HG03060 (cell line): ENCODE results near the gene KLRB1.
"Not testable (repeated sequence)": the region's sequence is repeated elsewhere in the genome, so short reads cannot be mapped to it uniquely, and the experiment has no call there.

Experiments used
- ATAC-seq: cut with Tn5 transposase; IDR thresholded peaks from one replicate; pipeline ENCODE4 v1.9.1; 2021; ENCODE audit warnings: low read depth, moderate number of reproducible peaks; ENCODE audit not compliant: unreplicated experiment

KLRB1 gene

GRCh38 chr12:9607716-9608115, at the start of gene KLRB1:
KLRB1 (minus strand) TSS chr12:9607916; CDS start chr12:9607839, 77 bp downstream.
- no peak for ATAC-seq

DNA sequence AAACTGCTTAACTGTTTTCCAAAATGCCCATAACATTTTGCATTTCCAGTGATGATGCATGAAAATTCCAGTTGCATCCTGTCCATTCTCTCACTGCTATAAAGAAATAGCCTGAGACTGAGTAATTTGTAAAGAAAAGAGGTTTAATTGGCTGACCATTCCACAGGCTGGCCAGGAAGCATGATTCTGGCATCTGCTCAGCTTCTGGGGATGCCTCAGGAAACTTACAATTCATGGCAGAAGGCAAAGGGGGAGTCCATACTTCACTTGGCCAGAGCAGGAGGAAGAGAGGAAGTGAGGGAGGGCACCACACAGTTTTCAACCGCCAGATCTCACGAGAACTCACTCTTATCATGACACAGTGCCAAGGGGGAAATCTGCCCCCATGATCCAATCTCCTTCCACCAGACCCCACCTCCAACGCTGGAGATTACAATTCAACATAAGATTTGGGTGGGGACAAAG, 43.6 kb upstream of the KLRB1 start:
- no peak for ATAC-seq

DNA sequence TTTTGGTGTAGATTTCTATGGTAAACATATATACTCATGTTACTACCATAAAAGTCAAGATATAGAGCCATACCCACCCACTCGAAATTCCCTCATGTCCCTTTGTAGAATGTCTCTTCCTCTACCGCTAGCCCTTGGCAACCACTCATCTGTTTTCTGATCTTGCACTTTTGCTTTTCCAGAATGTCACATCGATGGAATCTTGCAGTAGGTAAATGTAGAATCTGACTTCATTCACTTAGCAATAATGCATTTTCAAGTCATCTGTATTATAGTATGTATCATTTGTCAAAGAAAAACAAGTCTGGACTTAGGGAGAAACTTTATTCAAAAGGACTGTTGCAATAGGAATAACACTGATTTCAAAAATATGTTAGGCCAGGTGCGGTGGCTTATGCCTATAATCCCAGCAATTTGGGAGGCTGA, 42.4 kb upstream of the KLRB1 start:
- no peak for ATAC-seq

DNA sequence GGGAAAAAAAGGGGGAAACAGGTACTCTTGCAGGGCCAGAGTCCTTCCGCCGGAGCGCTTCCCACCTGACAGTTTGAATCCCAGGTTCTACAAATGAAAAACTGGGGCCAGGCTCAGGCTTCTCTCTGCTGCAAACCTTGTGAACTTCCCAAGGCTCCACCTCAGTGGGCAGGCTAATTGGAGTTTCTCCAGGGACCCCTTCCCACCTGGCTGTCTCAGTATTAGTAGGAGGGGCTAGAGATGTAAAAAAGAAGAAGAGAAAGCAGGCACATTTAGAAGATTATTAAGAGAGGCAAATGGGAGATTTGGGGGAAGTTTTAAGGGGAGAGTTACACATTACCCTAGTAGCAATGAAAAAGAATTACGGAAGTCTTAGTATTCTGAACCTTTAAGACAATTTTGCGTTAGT, 41.8 kb upstream of the KLRB1 start:
- no peak for ATAC-seq

- ATAC-seq = no peak
Observed at GRCh38 chr12:9648701-9649531, 41.2 kb upstream of the KLRB1 start.

- ATAC-seq = peak; percentile 44
Observed at GRCh38 chr12:9647825-9648700, 40.3 kb upstream of the KLRB1 start.

GRCh38 chr12:9646794-9647781, 39.4 kb upstream of the KLRB1 start:
- ATAC-seq = no peak

- ATAC-seq = not testable (repeated sequence)
Observed at GRCh38 chr12:9644985-9645551, 37.4 kb upstream of the KLRB1 start.

- ATAC-seq = no peak
Observed at GRCh38 chr12:9643266-9643660, 35.5 kb upstream of the KLRB1 start.

GRCh38 chr12:9642606-9643265, 35.0 kb upstream of the KLRB1 start:
- no peak for ATAC-seq

GRCh38 chr12:9640024-9640423, 32.3 kb upstream of the KLRB1 start:
- no peak for ATAC-seq

- ATAC-seq = no peak
Observed at GRCh38 chr12:9636851-9637206, 29.1 kb upstream of the KLRB1 start.

DNA sequence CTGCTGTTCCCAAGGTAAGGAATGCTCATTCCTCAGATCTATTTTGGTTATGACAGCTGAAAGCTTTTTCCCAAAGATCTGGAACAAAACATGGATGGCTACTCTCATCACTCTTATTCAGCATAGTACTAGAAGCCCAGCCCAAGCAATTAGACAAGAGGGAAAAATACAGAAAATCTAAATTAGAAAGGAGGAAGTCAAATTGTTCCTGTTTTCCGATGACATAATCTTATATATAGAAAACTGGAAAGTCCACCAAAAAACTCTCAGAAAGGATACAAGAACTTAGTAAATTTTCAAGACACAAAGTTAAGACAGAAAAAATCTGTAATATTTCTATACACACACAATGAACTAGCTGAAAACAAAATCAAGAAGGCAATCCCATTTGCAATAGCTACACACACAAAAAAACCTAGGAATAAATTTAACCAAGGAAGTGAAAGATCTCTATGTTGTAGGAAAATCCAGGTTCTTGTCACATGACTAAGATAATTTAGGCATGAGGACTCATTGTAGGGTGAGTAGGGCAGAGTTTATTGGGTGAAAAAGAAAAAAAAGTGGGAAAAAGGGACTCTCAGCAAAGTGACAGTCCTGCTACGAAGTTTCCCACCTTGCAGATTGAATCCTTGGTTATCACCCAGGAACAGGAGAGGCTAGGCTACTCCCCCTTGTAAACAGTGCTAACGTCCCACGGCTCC, 28.6 kb upstream of the KLRB1 start:
- no peak for ATAC-seq

GRCh38 chr12:9634969-9635754, 27.4 kb upstream of the KLRB1 start:
- ATAC-seq = no peak

DNA sequence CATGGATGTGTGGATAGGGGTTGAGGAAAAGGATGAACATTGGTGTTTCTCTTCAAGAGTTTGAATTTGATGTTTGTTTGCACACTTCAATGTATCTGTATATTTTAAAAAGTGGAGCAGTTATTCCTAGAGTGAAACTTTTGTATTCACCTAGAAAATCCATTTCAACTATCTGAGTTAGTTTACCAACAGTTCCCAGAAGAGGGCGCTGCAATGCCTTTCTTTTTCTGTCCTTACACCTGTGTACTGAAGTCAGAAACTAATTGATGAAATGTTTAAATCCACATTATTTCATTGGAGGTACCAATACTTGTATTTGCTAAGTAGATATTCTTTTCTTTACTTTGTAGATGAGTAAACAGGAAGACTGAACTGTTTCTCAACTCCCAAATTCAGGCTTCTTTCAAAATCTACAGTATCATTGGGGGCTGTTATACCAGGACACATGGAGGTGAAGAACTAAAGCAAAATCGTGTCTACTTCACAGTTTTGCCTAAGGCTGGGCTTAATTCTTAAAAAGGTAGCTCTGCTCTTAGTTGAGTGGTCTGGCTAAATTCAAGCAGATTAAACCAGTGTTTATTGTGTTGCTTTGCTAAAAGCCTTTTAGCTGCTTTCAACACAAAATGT, 26.6 kb upstream of the KLRB1 start:
- no peak for ATAC-seq

- no peak for ATAC-seq
Observed at GRCh38 chr12:9632766-9633165, 25.1 kb upstream of the KLRB1 start.

- ATAC-seq = no peak
Observed at GRCh38 chr12:9626821-9627220, 19.1 kb upstream of the KLRB1 start.

DNA sequence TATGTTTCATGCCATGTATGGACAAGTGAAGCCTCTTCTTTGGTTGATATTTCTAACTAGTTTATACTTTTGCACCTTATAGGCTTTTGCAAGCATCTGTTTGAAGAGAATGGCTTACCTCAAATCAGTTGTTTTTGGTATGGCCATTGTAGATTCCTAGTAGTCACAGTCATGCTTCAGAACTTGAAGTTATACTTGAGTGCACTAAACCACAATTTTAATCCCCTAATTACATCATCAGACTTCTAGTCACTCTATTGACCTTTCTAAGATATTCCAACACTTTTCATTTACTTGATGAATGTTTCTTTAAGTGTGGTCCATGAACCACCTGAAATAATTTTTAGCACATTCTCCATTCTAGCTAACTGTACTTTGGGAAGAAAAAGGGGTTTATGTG, 18.6 kb upstream of the KLRB1 start:
- ATAC-seq = no peak
